Measurements from ENCODE around the gene NPEPL1.
A peak's percentile ranks its signal among the peaks of the same experiment; 100 is the strongest.

NPEPL1 gene

GRCh38 chr20:58657986-58658385 lies 34.6 kb upstream of the NPEPL1 start:
- no peak for DNase-seq

GRCh38 chr20:58658760-58659159 lies 33.8 kb upstream of the NPEPL1 start:
- DNase-seq, result no peak

GRCh38 chr20:58659841-58660240 lies 32.8 kb upstream of the NPEPL1 start:
- DNase-seq, result no peak

GRCh38 chr20:58660855-58661597 lies 31.6 kb upstream of the NPEPL1 start:
- DNase-seq, result peak; percentile 81

- no peak for DNase-seq
Observed at GRCh38 chr20:58661598-58662473, 30.8 kb upstream of the NPEPL1 start.

GRCh38 chr20:58664331-58664730 lies 28.3 kb upstream of the NPEPL1 start:
- no peak for DNase-seq

- no peak for DNase-seq
Observed at GRCh38 chr20:58664883-58665282, 27.7 kb upstream of the NPEPL1 start.

GRCh38 chr20:58665606-58666005 lies 27.0 kb upstream of the NPEPL1 start:
- no peak for DNase-seq

- DNase-seq, result no peak
Observed at GRCh38 chr20:58666702-58667101, 25.9 kb upstream of the NPEPL1 start.

GRCh38 chr20:58667975-58668374 lies 24.6 kb upstream of the NPEPL1 start:
- DNase-seq, result no peak

GRCh38 chr20:58668901-58669286 lies 23.7 kb upstream of the NPEPL1 start:
- DNase-seq, result no peak

- DNase-seq, result no peak
Observed at GRCh38 chr20:58669287-58670006, 23.2 kb upstream of the NPEPL1 start.

- DNase-seq, result no peak
Observed at GRCh38 chr20:58670102-58670501, 22.5 kb upstream of the NPEPL1 start.

GRCh38 chr20:58670659-58671058 lies 21.9 kb upstream of the NPEPL1 start:
- DNase-seq, result no peak

- no peak for DNase-seq
Observed at GRCh38 chr20:58673119-58673518, 19.5 kb upstream of the NPEPL1 start.

- no peak for DNase-seq
Observed at GRCh38 chr20:58675146-58675584, 17.4 kb upstream of the NPEPL1 start.

GRCh38 chr20:58675641-58676040 lies 17.0 kb upstream of the NPEPL1 start:
- DNase-seq, result no peak

- no peak for DNase-seq
Observed at GRCh38 chr20:58676161-58676560, 16.4 kb upstream of the NPEPL1 start.

GRCh38 chr20:58677079-58677604 lies 15.5 kb upstream of the NPEPL1 start:
- no peak for DNase-seq

GRCh38 chr20:58677808-58678207 lies 14.8 kb upstream of the NPEPL1 start:
- no peak for DNase-seq

- no peak for DNase-seq
Observed at GRCh38 chr20:58678806-58679205, 13.8 kb upstream of the NPEPL1 start.

- DNase-seq, result no peak
Observed at GRCh38 chr20:58682656-58683531, 9.7 kb upstream of the NPEPL1 start.

Data from activated effector memory CD4-positive, alpha-beta T cell treated with anti-CD3 and anti-CD28 coated beads, Interleukin-2, amount 50 U/mL, for 16 hours (primary cell).